Measurements from ENCODE around the gene TJAP1.

DNA sequence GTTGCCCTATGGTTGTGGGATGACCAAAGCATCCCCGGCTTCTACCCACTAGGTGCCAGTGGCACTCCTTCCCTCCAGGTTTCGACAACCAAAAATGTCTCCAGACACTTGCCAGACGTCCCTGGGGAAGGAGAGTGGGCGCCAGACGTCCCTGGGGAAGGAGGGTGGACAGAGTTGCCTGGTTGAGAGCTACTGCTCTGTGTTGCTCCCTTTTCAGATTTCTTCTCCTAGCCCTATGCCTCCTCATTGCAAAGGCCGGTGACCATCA, 19.7 kb downstream of the TJAP1 start:
- TF ChIP-seq EGR1 (IDR thresholded peaks at IDR 0.05; ENCODE audit: borderline replicate concordance, low read depth, low read length) (no peak), NRF1 (IDR thresholded peaks at IDR 0.05; ENCODE audit: low read depth, low read length) (no peak), ATF3 (IDR thresholded peaks at IDR 0.05; ENCODE audit: insufficient read depth, low read depth, low read length) (no peak), POLR2AphosphoS5 (IDR thresholded peaks at IDR 0.05; ENCODE audit: low read depth, low read length) (no peak), EP300 (IDR thresholded peaks at IDR 0.05; ENCODE audit: borderline replicate concordance in 1 of 2, low read depth in 2 of 2, low read length in 2 of 2) (no peak), CTCF (IDR thresholded peaks at IDR 0.05; ENCODE audit: control extremely low read depth in 1 of 3, insufficient read depth in 1 of 3, low read depth in 1 of 3, low read length in 3 of 3) (no peak), SAP30 (IDR thresholded peaks at IDR 0.05; ENCODE audit: insufficient read depth, insufficient replicate concordance, low read length) (no peak), BCL11A (IDR thresholded peaks at IDR 0.05; ENCODE audit: low read depth in 2 of 2, low read length in 2 of 2) (no peak), USF2 (IDR thresholded peaks at IDR 0.05; ENCODE audit: low read length) (no peak), POLR2A (IDR thresholded peaks at IDR 0.05; ENCODE audit: control extremely low read depth in 1 of 2, low read depth in 2 of 2, low read length in 2 of 2) (no peak), RNF2 (IDR thresholded peaks at IDR 0.05; ENCODE audit: borderline replicate concordance, low read depth, low read length, missing control alignments, poor library complexity, severe bottlenecking) (no peak), TAF1 (IDR thresholded peaks at IDR 0.05; ENCODE audit: low read depth, low read length) (no peak)

Measured in H1 (cell line).